ENCODE results near the gene CAPSL.

DNA sequence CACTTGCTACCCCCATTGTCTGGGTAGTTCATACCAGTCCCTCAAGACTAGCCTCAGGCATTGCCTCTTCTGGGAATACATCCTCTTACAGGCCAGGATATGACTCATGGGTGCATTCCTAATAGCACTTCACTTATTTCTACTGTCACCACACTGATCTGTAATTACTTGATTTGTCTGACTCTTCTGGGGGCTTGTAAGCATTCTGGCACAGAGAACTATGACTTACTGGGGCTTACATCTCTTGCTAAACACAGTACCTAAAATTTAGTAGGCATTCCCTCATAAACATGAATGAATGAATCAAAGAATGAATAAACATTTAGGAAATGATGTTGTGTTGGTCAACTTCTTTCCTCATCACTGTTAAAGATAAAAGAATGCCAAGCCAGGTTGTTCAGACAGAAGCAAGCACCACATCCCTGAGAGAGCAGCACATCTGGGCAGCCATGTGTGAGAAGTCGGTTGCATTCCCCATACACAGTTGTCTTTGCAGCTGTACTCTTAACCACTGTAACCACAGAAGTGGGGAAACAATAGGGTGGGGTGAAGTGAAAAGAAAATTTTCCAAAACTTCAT, 54.1 kb downstream of the CAPSL start:
- TF ChIP-seq, protein P1, sequence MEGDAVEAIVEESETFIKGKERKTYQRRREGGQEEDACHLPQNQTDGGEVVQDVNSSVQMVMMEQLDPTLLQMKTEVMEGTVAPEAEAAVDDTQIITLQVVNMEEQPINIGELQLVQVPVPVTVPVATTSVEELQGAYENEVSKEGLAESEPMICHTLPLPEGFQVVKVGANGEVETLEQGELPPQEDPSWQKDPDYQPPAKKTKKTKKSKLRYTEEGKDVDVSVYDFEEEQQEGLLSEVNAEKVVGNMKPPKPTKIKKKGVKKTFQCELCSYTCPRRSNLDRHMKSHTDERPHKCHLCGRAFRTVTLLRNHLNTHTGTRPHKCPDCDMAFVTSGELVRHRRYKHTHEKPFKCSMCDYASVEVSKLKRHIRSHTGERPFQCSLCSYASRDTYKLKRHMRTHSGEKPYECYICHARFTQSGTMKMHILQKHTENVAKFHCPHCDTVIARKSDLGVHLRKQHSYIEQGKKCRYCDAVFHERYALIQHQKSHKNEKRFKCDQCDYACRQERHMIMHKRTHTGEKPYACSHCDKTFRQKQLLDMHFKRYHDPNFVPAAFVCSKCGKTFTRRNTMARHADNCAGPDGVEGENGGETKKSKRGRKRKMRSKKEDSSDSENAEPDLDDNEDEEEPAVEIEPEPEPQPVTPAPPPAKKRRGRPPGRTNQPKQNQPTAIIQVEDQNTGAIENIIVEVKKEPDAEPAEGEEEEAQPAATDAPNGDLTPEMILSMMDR (IDR thresholded peaks at IDR 0.05) = no peak
- no peak for TF ChIP-seq POLR2A (IDR thresholded peaks at IDR 0.05)

Measured in uterus (tissue), 2 donors.